GM21528 (cell line): ENCODE measurements around the gene IDH3A.

ENCODE experiments used
- ATAC-seq: cut with Tn5 transposase; IDR thresholded peaks from one replicate; pipeline ENCODE4 v1.9.1; 2021; ENCODE audit warnings: mild to moderate bottlenecking, moderate library complexity; ENCODE audit not compliant: unreplicated experiment, low FRiP score

IDH3A gene

GRCh38 chr15:78212546-78213424 lies 63.6 kb downstream of the IDH3A start:
- no peak for ATAC-seq

- ATAC-seq = no peak
These were observed 64.2 kb downstream of the IDH3A start for GRCh38 chr15:78213425-78213750.

- ATAC-seq = no peak
These were observed 64.8 kb downstream of the IDH3A start for GRCh38 chr15:78213956-78214355.

- ATAC-seq = no peak
These were observed 67.3 kb downstream of the IDH3A start for GRCh38 chr15:78216276-78217104.

- no peak for ATAC-seq
These were observed 71.6 kb downstream of the IDH3A start for GRCh38 chr15:78220713-78221112.
